Skeletal muscle cell (primary cell): Measurements from ENCODE around the gene CLMP.
"Not testable (repeated sequence)": the region's sequence is repeated elsewhere in the genome, so short reads cannot be mapped to it uniquely, and the experiment has no call there.

Experiments used
- DNase-seq: peaks from one replicate; pipeline ENCODE4 v3.0.0-alpha.2; 2010; ENCODE audit warnings: low read depth
- H3K4me3 ChIP-seq: 2 replicates; pipeline ENCODE4 v1.5.1; 2011; ENCODE audit warnings: low read depth, mild to moderate bottlenecking, control low read depth, low read length, moderate library complexity

Gene CLMP

DNA sequence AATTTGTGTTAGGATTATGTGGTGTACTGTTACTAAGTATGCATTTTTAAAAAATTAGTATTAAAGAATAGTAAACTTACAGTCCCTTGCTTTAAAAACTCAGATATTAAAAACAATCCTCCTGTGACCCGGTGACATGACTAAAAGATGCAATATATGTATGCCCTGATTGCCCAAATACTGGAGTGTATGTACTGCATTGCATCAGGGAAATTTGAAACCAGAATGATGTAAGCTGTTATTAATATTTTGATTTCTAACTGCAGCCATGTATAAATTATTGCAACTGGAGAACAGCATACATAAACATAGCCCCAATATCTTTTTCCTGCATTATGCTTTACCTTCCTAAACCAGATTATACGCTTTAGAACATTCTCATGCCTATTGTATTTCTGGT, 129.4 kb downstream of the CLMP start:
- DNase-seq = peak; percentile 34

DNA sequence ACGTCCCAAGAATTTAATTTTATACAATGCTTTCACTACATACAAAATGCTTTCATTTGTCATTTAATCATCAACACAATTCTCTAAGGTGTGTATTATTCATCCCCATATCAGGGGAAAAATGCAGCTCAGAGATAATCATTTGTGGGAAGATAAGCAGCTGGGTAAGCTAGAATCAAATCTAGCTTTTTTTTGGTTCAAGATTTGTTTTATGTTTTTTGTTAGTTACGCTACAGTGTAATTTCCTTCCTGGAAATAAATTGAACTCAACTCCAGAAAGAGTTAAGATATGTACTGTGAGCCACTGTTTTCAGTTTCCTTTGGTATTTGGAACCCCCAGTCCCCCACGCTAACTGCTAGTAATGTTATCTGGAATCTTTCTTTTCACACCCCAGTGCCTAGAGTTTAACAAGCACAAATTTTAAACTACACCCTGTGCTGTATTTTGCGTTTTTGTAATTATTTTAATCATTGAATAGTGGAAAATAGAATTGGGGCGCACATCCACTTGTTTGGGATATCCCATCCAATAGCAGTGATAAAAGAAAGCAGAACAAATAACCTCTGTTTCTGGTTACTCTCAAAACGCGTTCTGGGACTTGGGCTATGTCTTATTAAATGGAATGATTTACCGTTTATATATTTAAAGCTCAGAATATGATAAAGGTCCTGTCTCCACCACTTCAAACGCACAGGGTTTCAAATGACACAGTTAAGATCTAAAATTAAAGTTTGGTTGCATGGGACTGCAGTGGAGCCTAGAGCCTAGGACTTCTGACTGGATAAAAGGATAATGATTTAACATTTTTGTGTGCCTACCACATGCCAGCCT, 131.0 kb downstream of the CLMP start:
- DNase-seq = no peak
- H3K4me3 ChIP-seq = peak overlapping the region; percentile 70

More for the DNA sequence above, 129.4 kb downstream of the CLMP start:
- no peak overlapping the region for H3K4me3 ChIP-seq

DNA sequence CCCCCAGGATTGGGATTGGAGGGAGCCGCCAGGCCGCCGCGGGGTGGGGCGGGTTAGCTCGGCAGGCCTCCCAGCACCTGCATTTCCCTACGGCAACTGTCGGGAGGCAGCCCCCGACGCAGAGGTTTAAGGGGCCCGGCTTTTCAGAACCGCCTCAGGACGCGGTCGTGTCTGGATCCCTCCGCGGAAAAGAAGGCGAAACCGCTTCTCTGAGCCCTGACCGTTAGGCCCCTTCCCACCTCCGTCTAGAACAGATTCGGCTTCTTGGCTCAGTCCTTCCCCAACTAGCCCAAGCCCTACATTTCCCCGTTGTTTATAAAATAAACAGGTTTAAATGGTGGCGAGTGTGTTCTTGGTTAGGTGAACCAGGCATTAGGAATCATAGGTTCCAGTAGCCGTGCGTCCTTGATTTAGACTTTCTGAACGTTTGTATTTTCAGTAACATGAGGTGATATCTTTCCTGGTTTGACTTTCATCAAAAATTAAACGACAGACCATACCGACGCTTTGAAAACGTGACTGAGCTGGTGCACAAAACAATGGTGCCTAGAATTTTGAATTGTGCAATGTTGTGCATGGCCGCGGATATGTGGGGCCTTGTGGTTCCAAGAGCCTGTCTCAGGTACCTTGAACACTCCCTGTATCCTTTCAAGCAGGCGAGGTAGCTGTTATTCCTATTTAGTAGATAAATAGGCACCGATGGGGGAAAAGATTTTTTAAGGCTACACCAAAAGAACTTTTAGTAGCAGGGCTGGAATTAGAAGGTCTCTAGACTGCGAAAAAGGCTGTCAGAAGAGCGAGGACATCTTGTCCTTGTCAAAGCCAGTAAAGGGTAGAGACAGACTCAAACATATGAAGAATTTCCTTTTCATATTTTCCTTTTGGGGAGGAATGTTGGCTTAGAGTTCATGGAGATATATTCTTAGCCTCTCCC, 131.9 kb downstream of the CLMP start:
- no peak for DNase-seq
- H3K4me3 ChIP-seq = peak overlapping the region; percentile 70

DNA sequence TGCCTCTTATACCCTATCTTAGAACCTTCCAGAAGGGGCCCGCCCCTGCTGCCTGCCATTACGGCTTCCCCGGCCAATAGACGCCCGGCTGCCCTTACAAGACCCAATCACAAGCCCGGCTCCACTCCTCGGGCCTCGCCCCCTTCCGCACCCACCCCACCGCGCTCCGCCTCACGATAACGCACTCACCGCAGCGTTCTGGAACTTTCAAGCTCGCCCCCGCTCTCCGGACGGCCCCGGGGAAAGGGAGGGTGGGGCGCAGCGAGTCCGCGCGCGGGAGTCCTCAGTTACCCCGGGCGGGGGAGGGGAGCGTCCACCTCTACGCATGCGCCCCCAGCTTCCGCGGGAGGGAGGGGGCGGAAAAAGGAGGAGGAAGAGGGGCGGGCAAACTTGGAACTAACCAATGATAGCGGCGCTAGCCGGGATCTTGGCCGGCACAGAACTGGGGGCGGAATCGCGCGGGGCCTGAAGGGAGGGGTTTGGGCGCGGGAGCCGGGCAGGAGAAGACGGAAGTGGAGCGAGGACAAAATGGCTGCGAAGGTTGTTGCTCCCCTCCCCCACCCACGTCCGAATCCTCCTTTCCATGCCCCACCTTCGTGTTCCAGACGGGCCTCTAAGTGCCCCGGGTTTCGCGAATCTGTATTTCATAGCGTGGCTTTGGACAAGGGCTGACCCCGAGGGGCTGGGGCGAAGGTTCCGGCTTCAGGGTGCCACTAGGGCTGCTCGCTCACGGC, 132.7 kb downstream of the CLMP start:
- peak; percentile 100 for DNase-seq
- peak overlapping the region; percentile 70 for H3K4me3 ChIP-seq

DNA sequence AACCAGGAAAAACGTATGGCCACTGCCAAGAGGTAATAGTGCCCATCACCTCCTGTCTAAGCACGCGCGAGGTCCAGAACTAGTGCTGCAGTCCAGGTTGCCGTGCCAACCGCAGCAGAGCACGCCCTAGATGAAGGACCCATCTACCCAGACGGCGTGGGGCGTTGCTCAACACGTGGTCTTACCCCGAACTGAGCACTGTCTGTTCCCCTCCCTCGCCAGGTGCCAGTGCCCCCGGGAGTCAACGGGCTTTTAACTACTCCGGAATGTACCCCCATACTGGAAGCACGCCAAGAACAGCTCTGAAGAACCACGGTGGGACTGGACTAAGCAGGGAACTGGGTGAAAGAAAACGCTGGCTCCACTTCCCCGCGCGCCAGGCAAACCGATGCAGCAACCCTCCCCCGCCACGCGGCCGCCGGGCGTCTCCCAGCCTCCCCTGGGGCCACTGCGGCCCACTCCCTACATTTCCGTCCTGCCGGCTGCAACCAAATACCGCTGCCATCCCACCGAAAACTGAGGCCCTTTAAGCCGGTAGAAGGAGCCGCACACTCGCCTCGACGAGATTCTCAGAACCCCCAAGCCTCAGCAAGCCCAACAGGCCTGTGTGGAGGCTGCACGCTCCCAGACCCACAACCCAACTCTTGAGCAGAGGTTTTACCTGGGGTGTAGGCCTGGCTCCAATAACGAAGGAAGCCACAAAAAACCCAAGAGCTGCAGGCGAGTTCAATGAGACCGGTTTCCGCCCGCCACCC, 133.5 kb downstream of the CLMP start, which contains the start of gene HSPA8:
Gene HSPA8 (minus strand): TSS at position 734 of the 755 bp plus-strand sequence. CDS start 812 bp downstream, outside the sequence.
- H3K4me3 ChIP-seq = peak within 1 kb of the TSS; percentile 70
- DNase-seq = no peak

DNA sequence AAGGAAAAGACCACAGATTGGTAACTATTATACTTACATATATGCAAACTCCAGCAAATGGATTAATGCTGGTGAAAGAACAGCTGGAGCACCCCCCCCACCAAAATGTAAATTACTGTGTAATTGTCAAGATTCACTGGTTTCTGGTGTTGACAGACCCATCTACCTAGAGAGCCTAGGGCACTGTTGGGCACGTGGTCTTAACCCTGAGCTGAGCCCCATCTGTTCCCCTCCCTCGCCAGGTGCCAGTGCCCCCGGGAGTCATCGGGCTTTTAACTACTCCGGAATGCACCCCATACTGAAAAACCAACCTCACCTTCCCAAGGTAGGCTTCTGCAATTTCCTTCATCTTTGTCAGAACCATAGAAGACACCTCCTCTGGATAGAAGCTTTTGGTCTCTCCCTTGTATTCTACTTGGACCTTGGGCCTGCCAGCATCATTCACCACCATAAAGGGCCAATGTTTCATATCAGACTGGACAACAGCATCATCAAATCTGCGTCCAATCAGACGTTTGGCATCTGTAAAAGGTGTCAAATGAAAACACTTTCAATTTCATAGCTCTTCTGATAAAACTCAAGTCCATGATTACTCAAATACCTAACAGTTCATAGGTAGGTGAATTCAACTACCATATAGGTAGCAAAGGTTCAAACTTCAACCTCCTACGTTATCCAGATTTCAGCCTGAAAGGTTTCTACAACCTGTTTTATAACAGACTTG, 134.6 kb downstream of the CLMP start:
- no peak for DNase-seq
- H3K4me3 ChIP-seq = peak overlapping the region; percentile 70

DNA sequence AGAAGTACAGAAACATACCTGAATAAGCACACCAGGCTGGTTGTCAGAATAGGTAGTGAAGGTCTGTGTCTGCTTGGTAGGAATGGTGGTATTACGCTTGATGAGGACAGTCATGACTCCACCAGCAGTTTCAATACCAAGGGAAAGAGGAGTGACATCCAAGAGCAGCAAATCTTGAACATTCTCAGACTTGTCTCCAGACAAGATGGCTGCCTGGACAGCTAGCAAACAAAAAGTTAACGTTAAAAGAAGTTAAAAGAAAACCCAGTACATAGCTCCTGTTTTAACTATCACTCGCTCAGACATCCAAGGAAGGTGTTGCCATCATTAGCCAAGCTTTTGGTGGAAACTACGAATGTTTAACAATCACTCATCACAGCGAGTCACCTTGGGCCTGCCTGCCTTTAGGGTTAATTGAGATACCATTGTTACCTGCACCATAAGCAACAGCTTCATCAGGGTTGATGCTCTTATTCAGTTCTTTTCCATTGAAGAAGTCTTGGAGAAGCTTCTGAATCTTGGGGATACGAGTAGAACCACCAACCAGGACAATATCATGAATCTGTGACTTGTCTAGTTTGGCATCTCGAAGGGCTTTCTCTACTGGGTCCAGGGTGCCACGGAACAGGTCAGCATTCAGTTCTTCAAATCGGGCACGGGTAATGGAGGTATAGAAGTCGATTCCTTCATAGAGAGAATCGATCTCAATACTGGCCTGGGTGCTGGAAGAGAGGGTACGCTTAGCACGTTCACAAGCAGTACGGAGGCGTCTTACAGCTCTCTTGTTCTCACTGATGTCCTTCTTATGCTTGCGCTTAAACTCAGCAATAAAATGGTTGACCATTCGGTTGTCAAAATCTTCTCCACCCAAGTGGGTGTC, 135.8 kb downstream of the CLMP start:
- DNase-seq = not testable (repeated sequence)
- peak overlapping the region; percentile 70 for H3K4me3 ChIP-seq

DNA sequence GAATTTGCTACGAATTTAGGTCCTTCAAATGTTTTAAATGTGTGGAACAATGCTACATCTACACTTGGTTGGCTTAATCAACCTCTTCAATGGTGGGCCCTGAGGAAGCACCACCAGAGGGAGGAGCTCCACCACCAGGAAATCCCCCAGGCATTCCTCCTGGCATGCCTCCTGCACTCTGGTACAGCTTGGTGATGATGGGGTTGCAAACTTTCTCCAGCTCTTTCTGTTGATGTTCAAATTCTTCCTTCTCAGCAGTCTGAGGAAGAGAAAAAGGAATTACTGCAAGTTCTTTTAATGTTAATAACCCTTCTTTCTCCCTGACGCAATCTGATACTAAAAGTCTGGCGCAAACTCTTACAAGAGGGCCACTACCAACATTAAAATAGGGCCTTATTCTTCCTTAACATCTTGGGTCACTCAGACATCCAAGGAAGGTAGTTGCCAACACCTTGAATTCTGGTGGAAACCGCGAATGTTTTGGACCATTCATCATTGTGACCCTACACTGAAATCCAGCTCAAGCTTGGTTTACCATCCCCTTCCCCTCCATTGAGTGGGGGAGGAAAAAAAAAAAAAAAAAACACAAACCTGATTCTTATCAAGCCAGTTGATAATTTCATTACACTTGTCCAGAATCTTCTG, 137.3 kb downstream of the CLMP start:
- no peak overlapping the region for H3K4me3 ChIP-seq
- DNase-seq = no peak

DNA sequence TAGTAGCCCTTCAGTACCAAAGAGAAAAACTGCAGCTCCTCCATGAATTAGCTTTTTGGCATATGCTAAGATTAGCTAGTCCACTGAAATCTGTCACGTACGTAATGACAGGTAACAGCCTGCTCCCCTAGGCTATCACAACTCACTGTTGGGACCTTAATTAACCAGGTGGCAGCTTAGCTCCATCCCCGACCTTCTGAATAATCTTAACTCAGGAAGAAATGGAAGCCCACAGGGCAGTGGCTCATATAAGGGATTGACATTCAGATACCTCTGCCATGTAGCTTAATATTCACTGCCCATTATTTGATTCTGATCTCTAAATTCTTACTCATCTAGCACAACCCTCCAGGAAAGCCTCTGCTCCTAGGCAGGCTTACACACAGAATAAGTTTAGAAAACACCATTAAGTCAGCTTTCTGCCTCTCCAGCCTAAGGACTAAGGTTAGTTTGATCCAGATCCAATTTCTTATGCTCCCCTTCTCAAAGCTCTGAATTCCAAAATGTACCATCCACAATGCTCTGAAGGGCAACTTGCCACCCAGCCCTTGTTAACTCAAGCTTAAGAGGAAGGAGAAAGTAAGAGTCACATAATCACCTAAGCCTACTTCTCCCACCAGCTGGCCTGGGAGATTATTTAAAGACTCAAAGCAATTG, 138.1 kb downstream of the CLMP start:
- H3K4me3 ChIP-seq = no peak overlapping the region
- DNase-seq = no peak

DNA sequence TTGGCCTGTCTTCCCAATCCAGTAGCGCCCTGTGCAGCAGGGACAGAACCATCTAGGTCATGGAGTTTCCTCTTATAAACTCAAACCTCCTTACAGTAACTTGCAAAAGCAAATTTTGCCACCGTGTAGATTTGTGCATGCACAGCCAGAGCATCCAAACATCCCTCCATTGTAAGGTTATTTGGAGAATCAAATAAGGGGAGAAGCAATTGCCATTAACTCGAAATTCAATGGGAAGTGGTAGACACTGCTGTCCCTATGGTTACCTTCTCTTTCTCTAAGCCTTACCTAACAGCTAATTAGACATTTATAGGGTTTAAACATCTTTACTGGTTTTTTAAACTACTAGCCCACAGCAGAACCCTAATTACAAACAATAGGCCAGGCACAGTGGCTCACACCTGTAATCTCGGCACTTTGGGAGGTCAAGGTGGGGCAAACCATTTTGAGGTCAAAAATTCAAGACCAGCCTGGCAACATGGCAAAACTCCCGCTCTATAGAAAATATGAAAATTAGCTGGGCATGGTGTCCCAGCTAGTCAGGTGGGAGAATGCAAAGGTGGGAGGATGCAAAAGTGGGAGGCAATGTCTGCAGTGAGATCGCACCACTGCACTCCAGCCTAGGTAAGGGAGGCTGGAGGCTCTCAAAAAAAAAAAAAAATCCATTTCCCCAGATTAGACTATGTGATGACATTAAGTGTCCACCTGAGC, 139.7 kb downstream of the CLMP start:
- H3K4me3 ChIP-seq = no peak overlapping the region
- no peak for DNase-seq

DNA sequence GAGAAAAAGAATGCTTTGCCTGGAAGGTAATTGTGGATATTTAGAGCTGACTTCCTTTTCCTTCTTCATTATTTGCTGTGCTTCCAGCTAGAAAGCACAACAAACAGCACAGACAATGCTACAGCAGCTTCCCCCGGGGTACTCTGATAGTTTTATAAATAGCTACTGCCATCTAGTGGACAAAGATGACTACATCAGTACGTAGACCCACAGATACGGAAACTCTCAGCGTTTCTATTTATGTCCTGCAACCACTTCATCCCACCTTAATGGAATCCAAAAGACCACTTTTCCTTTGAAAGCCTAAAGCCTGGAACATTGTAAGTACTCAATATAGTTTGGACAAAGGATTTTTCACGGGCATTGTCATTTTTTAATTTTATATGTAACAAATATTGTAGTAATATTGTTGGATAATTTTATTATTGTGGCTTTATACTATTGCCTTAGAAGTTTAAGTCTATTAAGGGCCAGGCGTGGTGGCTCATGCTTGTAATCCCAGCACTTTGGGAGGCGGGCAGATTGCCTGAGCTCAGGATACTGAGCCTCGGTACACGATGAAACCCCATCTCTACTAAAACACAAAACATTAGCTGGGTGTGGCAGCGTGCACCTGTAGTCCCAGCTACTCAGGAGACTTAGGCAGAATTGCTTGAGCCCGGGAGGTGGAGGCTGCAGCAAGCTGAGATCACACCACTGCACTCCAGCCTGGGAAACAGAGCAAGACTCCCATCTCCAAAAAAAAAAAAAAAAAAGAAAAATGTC, 140.6 kb downstream of the CLMP start:
- DNase-seq = peak; percentile 31
- no peak overlapping the region for H3K4me3 ChIP-seq

DNA sequence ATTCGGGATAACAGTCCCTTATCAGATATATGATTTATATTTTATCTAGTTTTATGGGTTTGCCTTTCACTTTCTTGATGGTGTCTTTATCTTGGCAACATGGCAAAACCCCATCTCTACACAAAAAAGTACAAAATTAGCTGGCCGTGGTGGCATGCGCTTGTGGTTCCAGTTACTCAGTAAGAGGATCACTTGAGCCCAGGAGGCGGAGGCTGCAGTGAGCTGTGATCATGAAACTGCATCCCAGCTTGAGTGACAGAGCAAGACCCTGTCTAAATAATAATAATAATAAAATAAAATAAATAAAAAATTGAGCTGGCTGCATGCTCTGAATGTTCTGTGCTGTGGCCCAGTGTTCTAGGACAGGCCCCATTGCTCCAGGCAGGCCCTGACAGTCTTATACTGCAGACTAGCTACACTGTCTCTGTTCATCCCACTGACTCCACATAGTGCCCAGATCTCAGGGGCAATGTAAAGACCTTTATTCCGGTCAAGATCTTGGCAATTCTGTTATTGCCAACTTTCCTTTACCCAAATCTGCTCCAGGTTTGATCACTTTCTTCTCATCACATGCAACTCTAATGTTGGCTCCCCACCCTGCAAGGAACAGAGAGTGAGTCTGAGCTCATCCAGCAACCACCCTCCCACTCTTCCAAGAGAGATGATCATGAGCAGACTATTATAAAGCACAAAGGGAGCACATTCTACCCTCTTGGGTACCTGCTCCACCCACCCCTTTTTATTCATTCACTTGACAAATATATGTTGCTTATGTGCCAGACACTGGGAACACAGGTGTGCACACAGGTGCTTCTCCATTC, 141.9 kb downstream of the CLMP start:
- no peak overlapping the region for H3K4me3 ChIP-seq
- DNase-seq = no peak

DNA sequence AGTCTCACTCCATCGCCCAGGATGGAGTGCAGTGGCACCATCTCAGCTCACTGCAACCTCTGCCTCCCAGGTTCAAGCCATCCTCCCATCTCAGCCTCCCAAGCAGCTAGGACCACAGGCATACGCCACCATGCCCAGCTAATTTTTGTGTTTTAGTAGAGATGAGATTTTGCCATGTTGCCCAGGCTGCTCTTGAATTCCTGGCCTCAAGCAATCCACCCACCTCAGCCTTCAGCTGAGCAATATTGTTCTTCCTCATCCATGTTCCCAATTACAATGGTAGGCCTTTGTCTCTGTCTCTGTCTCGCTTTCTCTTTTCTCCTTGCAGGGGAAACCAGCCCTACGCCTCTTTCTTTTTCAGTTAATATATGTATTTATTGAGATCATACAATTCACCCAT, 143.4 kb downstream of the CLMP start:
- no peak for DNase-seq
- no peak overlapping the region for H3K4me3 ChIP-seq

DNA sequence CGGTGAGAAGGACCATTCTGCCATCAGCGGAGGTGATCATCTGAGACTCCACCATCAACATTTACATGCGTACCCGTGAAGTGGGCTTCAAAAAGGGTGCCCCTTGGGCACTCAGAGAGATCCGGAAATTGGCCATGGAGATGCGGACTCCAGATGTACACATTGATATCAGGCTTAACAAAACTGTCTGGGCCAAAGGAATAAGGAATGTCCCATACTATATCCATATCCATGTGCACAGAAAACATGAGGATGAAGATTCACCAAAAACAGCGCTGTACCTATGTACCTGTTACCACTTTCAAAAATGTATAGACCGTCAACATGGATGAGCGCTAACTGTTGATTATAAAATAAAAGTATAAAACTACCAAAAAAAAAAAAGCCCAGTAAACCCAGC, 143.9 kb downstream of the CLMP start:
- H3K4me3 ChIP-seq = no peak overlapping the region
- no peak for DNase-seq
